Measurements from ENCODE around the gene MACROD2.
"Not testable (repeated sequence)": the region's sequence is repeated elsewhere in the genome, so short reads cannot be mapped to it uniquely, and the experiment has no call there.

MACROD2 gene

GRCh38 chr20:13984211-13984610, 11.1 kb upstream of the MACROD2 start (continued):
- no peak for TF ChIP-seq CREB5 (CRISPR knock-in tag; IDR thresholded peaks at IDR 0.05; ENCODE audit: low read depth)

GRCh38 chr20:13990465-13990864, 4.9 kb upstream of the MACROD2 start, which contains the start of gene SEL1L2:
SEL1L2 (minus strand) TSS chr20:13990614; CDS start chr20:13990534, 80 bp downstream.
- ATAC-seq = no peak

GRCh38 chr20:13991311-13991710, 4.0 kb upstream of the MACROD2 start:
- no peak for TF ChIP-seq ZC3H10 (CRISPR knock-in tag; IDR thresholded peaks at IDR 0.05)
- TF ChIP-seq RARB (CRISPR knock-in tag; IDR thresholded peaks at IDR 0.05) = no peak
- no peak for TF ChIP-seq ESRRG (CRISPR knock-in tag; IDR thresholded peaks at IDR 0.05)
- TF ChIP-seq, protein P1, sequence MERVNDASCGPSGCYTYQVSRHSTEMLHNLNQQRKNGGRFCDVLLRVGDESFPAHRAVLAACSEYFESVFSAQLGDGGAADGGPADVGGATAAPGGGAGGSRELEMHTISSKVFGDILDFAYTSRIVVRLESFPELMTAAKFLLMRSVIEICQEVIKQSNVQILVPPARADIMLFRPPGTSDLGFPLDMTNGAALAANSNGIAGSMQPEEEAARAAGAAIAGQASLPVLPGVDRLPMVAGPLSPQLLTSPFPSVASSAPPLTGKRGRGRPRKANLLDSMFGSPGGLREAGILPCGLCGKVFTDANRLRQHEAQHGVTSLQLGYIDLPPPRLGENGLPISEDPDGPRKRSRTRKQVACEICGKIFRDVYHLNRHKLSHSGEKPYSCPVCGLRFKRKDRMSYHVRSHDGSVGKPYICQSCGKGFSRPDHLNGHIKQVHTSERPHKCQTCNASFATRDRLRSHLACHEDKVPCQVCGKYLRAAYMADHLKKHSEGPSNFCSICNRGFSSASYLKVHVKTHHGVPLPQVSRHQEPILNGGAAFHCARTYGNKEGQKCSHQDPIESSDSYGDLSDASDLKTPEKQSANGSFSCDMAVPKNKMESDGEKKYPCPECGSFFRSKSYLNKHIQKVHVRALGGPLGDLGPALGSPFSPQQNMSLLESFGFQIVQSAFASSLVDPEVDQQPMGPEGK (CRISPR knock-in tag; IDR thresholded peaks at IDR 0.05; ENCODE audit: borderline replicate concordance) = no peak
- no peak for TF ChIP-seq CSDC2 (CRISPR knock-in tag; IDR thresholded peaks at IDR 0.05)
- no peak for TF ChIP-seq OSR1 (CRISPR knock-in tag; IDR thresholded peaks at IDR 0.05)
- ATAC-seq = no peak

More at GRCh38 chr20:13990465-13990864, 4.9 kb upstream of the MACROD2 start, which contains the start of gene SEL1L2:
- TF ChIP-seq ZC3H10 (CRISPR knock-in tag; IDR thresholded peaks at IDR 0.05) (no peak), ZFP3 (CRISPR knock-in tag; IDR thresholded peaks at IDR 0.05) (no peak), ARNTL (CRISPR knock-in tag; IDR thresholded peaks at IDR 0.05; ENCODE audit: borderline replicate concordance, low read depth) (no peak), RARB (CRISPR knock-in tag; IDR thresholded peaks at IDR 0.05) (no peak), ZNF565 (CRISPR knock-in tag; conservative IDR thresholded peaks at IDR 0.05; ENCODE audit: low read depth) (no peak), BACH2 (CRISPR knock-in tag; IDR thresholded peaks at IDR 0.05; ENCODE audit: borderline replicate concordance) (no peak)

- ATAC-seq = not testable (repeated sequence)
Observed at GRCh38 chr20:13991955-13992354, 3.4 kb upstream of the MACROD2 start.

DNA sequence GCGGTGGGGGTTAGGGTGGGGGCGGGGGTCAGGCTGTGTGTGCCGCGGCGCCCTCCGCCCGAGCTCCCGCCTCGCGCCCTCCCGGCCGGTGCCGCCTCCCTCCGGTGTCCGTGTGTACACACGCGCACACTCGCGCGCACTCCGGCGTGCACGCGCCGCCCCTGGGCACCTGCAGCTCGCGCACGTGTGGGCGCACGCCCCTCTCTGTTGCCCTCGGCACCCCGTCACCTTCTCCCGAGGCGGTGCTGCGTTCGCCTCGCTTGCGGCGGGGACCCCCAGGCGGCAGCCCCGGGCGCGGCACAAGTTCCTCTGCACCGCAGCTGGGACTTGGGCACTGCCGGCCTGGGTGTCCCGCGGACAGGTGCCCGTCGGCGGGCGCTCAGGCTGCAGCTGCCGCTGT, 525 bp downstream of the MACROD2 start:
- TF ChIP-seq OSR1 (CRISPR knock-in tag; IDR thresholded peaks at IDR 0.05) = no peak
- no peak for TF ChIP-seq ARNTL (CRISPR knock-in tag; IDR thresholded peaks at IDR 0.05; ENCODE audit: borderline replicate concordance, low read depth)
- TF ChIP-seq CREB5 (CRISPR knock-in tag; IDR thresholded peaks at IDR 0.05; ENCODE audit: low read depth) = no peak
- TF ChIP-seq ZNF565 (CRISPR knock-in tag; conservative IDR thresholded peaks at IDR 0.05; ENCODE audit: low read depth) = no peak
- TF ChIP-seq TCF4 (CRISPR knock-in tag; IDR thresholded peaks at IDR 0.05; ENCODE audit: borderline replicate concordance) = no peak
- peak; percentile 48 for ATAC-seq

DNA sequence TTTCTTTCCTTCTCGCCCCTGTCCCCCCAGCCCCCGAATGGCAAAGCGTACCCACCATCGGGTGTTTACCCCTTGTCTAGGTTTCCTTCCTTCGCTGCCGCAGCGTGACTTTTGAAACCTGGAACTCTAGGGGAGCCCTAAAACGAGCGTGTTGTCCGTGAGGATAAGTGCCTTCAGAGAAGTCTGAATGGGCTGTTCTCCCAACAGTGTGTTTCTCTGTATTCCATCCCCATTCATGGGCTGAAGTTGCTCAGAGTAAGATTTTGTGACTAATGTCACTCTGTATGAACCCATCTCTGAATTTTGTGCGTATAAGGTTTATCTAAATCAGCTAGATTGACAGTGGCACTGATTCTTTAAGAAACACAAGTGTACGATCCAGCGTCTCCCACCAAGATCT, 949 bp downstream of the MACROD2 start:
- no peak for TF ChIP-seq ISL1 (CRISPR knock-in tag; IDR thresholded peaks at IDR 0.05)
- TF ChIP-seq TCF4 (CRISPR knock-in tag; IDR thresholded peaks at IDR 0.05; ENCODE audit: borderline replicate concordance) = no peak
- TF ChIP-seq CSDC2 (CRISPR knock-in tag; IDR thresholded peaks at IDR 0.05) = no peak
- no peak for TF ChIP-seq BACH2 (CRISPR knock-in tag; IDR thresholded peaks at IDR 0.05; ENCODE audit: borderline replicate concordance)
- TF ChIP-seq RARB (CRISPR knock-in tag; IDR thresholded peaks at IDR 0.05) = no peak
- no peak for TF ChIP-seq POU6F1 (CRISPR knock-in tag; IDR thresholded peaks at IDR 0.05; ENCODE audit: borderline replicate concordance, low read depth)
- TF ChIP-seq CREB5 (CRISPR knock-in tag; IDR thresholded peaks at IDR 0.05; ENCODE audit: low read depth) = no peak
- TF ChIP-seq TOX (CRISPR knock-in tag; IDR thresholded peaks at IDR 0.05; ENCODE audit: borderline replicate concordance) = no peak
- TF ChIP-seq ZNF70 (CRISPR knock-in tag; IDR thresholded peaks at IDR 0.05) = no peak
- no peak for TF ChIP-seq GLIS3 (CRISPR knock-in tag; IDR thresholded peaks at IDR 0.05)
- no peak for TF ChIP-seq ZFP30 (CRISPR knock-in tag; IDR thresholded peaks at IDR 0.05)
- TF ChIP-seq, protein P1 (CRISPR knock-in tag; IDR thresholded peaks at IDR 0.05; ENCODE audit: borderline replicate concordance) = no peak
- TF ChIP-seq ZFP3 (CRISPR knock-in tag; IDR thresholded peaks at IDR 0.05) = no peak
- TF ChIP-seq OSR1 (CRISPR knock-in tag; IDR thresholded peaks at IDR 0.05) = no peak
- ATAC-seq = peak; percentile 8
